NCI-H524 (cell line): ENCODE results near the gene GGTLC3.
"Not testable (repeated sequence)": the region's sequence is repeated elsewhere in the genome, so short reads cannot be mapped to it uniquely, and the experiment has no call there.

Experiments used
- DNase-seq, 2 experiments: peaks; one replicate each; lab custom pipeline; 2025; lab: John Stamatoyannopoulos, UW

GGTLC3 gene

GRCh38 chr22:18518061-18518460, at the start of gene GGTLC3:
Gene GGTLC3, minus strand, starts transcription at chr22:18518161. Its CDS starts 264 bp downstream, at chr22:18517897.
- not testable (repeated sequence) for DNase-seq

- DNase-seq: not testable (repeated sequence)
Measured at GRCh38 chr22:18560099-18560974, 42.4 kb upstream of the GGTLC3 start.

- not testable (repeated sequence) for DNase-seq
Measured at GRCh38 chr22:18558939-18559338, 41.0 kb upstream of the GGTLC3 start.

- not testable (repeated sequence) for DNase-seq
Measured at GRCh38 chr22:18558516-18558915, 40.6 kb upstream of the GGTLC3 start.

GRCh38 chr22:18554280-18555256, 36.6 kb upstream of the GGTLC3 start:
- DNase-seq: not testable (repeated sequence)

- DNase-seq: not testable (repeated sequence)
Measured at GRCh38 chr22:18552839-18553597, 35.1 kb upstream of the GGTLC3 start.

GRCh38 chr22:18551046-18551445, 33.1 kb upstream of the GGTLC3 start:
- not testable (repeated sequence) for DNase-seq

GRCh38 chr22:18549458-18550179, 31.7 kb upstream of the GGTLC3 start:
- not testable (repeated sequence) for DNase-seq

- not testable (repeated sequence) for DNase-seq
Measured at GRCh38 chr22:18544615-18545014, 26.7 kb upstream of the GGTLC3 start.

- DNase-seq: not testable (repeated sequence)
Measured at GRCh38 chr22:18543400-18543799, 25.4 kb upstream of the GGTLC3 start.

- DNase-seq: not testable (repeated sequence)
Measured at GRCh38 chr22:18539994-18540393, 22.0 kb upstream of the GGTLC3 start.

- not testable (repeated sequence) for DNase-seq
Measured at GRCh38 chr22:18534315-18534714, 16.4 kb upstream of the GGTLC3 start.

GRCh38 chr22:18533633-18534032, 15.7 kb upstream of the GGTLC3 start:
- not testable (repeated sequence) for DNase-seq

GRCh38 chr22:18529416-18530145, 11.6 kb upstream of the GGTLC3 start:
- not testable (repeated sequence) for DNase-seq

GRCh38 chr22:18528597-18529415, 10.8 kb upstream of the GGTLC3 start:
- DNase-seq: not testable (repeated sequence)

GRCh38 chr22:18527752-18528596, 10.0 kb upstream of the GGTLC3 start, which contains the start of gene TMEM191B:
Gene TMEM191B, plus strand, starts transcription at chr22:18527802. Its CDS starts 179 bp downstream, at chr22:18527981.
- DNase-seq: not testable (repeated sequence)

GRCh38 chr22:18523328-18523727, 5.4 kb upstream of the GGTLC3 start:
- not testable (repeated sequence) for DNase-seq

GRCh38 chr22:18522762-18523161, 4.8 kb upstream of the GGTLC3 start:
- not testable (repeated sequence) for DNase-seq
